CD14-positive monocyte (primary cell): ENCODE measurements around the gene MLYCD. TPM values are rescaled to one million over a fixed set of nuclear protein-coding genes. Genes with fewer than 3 reads are reported as not detected.

Experiments used
- DNase-seq, 3 donors: peaks; one replicate each; pipeline ENCODE4 v3.0.0-alpha.2; 2011 to 2022
- H2AFZ ChIP-seq: 2 replicates; pipeline ENCODE4 v1.6.0; 2012; ENCODE audit warnings: mild to moderate bottlenecking, low read depth, low read length, inconsistent platforms; ENCODE audit not compliant: insufficient read depth, poor library complexity, severe bottlenecking
- H3K27ac ChIP-seq, 2 donors: 1 replicate in 1 of 2; 2 replicates in 1 of 2; pipeline ENCODE4 v1.5.1; 2012 to 2013; ENCODE audit warnings: low read length in 2 of 2, control low read depth in 1 of 2, inconsistent platforms in 1 of 2, low read depth in 1 of 2, mild to moderate bottlenecking in 1 of 2
- H3K27me3 ChIP-seq, 2 donors: one replicate each; pipeline versions ENCODE4 v1.6.0 to v1.6.1; 2011 to 2013; ENCODE audit warnings: low read length in 2 of 2; ENCODE audit not compliant: control insufficient read depth in 2 of 2, insufficient read depth in 2 of 2
- H3K36me3 ChIP-seq, 2 donors: replicated peaks in 1 of 2; 1 replicate in 1 of 2; 2 replicates in 1 of 2; pipeline versions ENCODE4 v1.5.1 to v1.6.1; 2012 to 2013; ENCODE audit warnings: low read length in 2 of 2, control low read depth in 1 of 2, inconsistent platforms in 1 of 2, mild to moderate bottlenecking in 1 of 2; ENCODE audit not compliant: insufficient read depth in 2 of 2, control insufficient read depth in 1 of 2
- H3K4me1 ChIP-seq, 2 donors: 1 replicate in 1 of 2; 2 replicates in 1 of 2; pipeline versions ENCODE4 v1.5.1 to v1.6.1; 2012 to 2013; ENCODE audit warnings: low read length in 2 of 2, control low read depth in 1 of 2, inconsistent platforms in 1 of 2, mild to moderate bottlenecking in 1 of 2, moderate library complexity in 1 of 2; ENCODE audit not compliant: insufficient read depth in 2 of 2, control insufficient read depth in 1 of 2
- H3K4me2 ChIP-seq: replicated peaks from 2 replicates; pipeline ENCODE3; 2012; ENCODE audit warnings: low read length, moderate library complexity, mild to moderate bottlenecking; ENCODE audit not compliant: poor library complexity, severe bottlenecking; ENCODE audit errors: extremely low read depth
- H3K4me3 ChIP-seq, 3 experiments: fragments of 200-600 bp in 1 of 3; sonication (generic) in 1 of 3; replicated peaks in 1 of 3; 1 replicate in 2 of 3; 2 replicates in 1 of 3; pipeline ENCODE4 v1.5.1; 2011 to 2013; ENCODE audit warnings: low read length in 3 of 3, mild to moderate bottlenecking in 3 of 3, control low read depth in 2 of 3, low read depth in 2 of 3, inconsistent platforms in 1 of 3, moderate library complexity in 1 of 3
- H3K79me2 ChIP-seq: 2 replicates; pipeline ENCODE4 v1.6.0; 2012; ENCODE audit warnings: mild to moderate bottlenecking, control low read depth, inconsistent platforms, low read length, moderate library complexity; ENCODE audit not compliant: insufficient read depth
- H3K9ac ChIP-seq: 2 replicates; pipeline ENCODE4 v1.6.0; 2017; ENCODE audit warnings: low read length, mild to moderate bottlenecking; ENCODE audit not compliant: insufficient read depth, poor library complexity, severe bottlenecking
- H3K9me3 ChIP-seq, 2 donors: replicated peaks in 1 of 2; 1 replicate in 1 of 2; 2 replicates in 1 of 2; pipeline versions ENCODE4 v1.5.1 to v1.6.1; 2012 to 2013; ENCODE audit warnings: low read length in 2 of 2, control low read depth in 1 of 2; ENCODE audit not compliant: control insufficient read depth in 1 of 2, insufficient read depth in 1 of 2
- H4K20me1 ChIP-seq: 2 replicates; pipeline ENCODE4 v1.6.0; 2012; ENCODE audit warnings: mild to moderate bottlenecking, low read length, control low read depth, moderate library complexity; ENCODE audit not compliant: insufficient read depth
- H3K27ac Mint-ChIP-seq, 7 donors: one replicate each; pipeline ENCODE4 v1.8.0; 2020; ENCODE audit warnings: mild to moderate bottlenecking in 7 of 7, mixed read lengths in 7 of 7, moderate library complexity in 6 of 7, inconsistent platforms in 2 of 7
- H3K27me3 Mint-ChIP-seq, 3 donors: one replicate each; pipeline ENCODE4 v1.8.0; 2021 to 2022; ENCODE audit warnings: low read depth in 3 of 3, mild to moderate bottlenecking in 3 of 3, mixed read lengths in 3 of 3, moderate library complexity in 3 of 3, inconsistent platforms in 1 of 3
- H3K36me3 Mint-ChIP-seq, 2 donors: one replicate each; pipeline ENCODE4 v1.8.0; 2020; ENCODE audit warnings: mixed read lengths in 2 of 2, inconsistent platforms in 1 of 2, mild to moderate bottlenecking in 1 of 2
- H3K4me1 Mint-ChIP-seq: one replicate; pipeline ENCODE4 v1.8.0; 2020; ENCODE audit warnings: mild to moderate bottlenecking, mixed read lengths
- H3K4me3 Mint-ChIP-seq, 2 donors: one replicate each; pipeline ENCODE4 v1.8.0; 2020; ENCODE audit warnings: mild to moderate bottlenecking in 2 of 2, mixed read lengths in 2 of 2, moderate library complexity in 1 of 2
- H3K9me3 Mint-ChIP-seq, 7 donors: one replicate each; pipeline ENCODE4 v1.8.0; 2020 to 2022; ENCODE audit warnings: mixed read lengths in 7 of 7, mild to moderate bottlenecking in 6 of 7, moderate library complexity in 6 of 7, inconsistent platforms in 2 of 7
- CTCF ChIP-seq: fragments of 200-600 bp; IDR thresholded peaks from one replicate; pipeline ENCODE4 v1.8.0; 2022; ENCODE audit warnings: antibody characterized with exemption, mild to moderate bottlenecking
- WGBS: methylation state at CpG from one replicate; pipeline ENCODE4 v1.1.5; 2013; ENCODE audit warnings: missing lambda C conversion rate; ENCODE audit not compliant: insufficient coverage; 5-methylcytosine and 5-hydroxymethylcytosine counted together
- intact Hi-C, 2 donors: fragments of 100-400 bp; cut with micrococcal nuclease; formaldehyde crosslinking; loops; one replicate each; pipeline versions ENCODE4 v1.15.0 to v1.15.1; 2023
- polyA plus RNA-seq, 3 donors: library from polyadenylated mRNA; depleted of rRNA in 1 of 3; unstranded in 2 of 3; stranded (reverse) in 1 of 3; fragments of 300-500 nt in 2 of 3; fragments of >200 nt in 1 of 3; fragmentation: Illumina TruSeq in 2 of 3; gene quantifications; 1 replicate in 2 of 3; 2 replicates in 1 of 3; pipeline ENCODE4 v1.2.3, GENCODE V29; 2012 to 2021

The MLYCD gene
- polyA plus RNA-seq, 3 donors = 1.2 to 2.4 (median 1.3) TPM

GRCh38 chr16:83920894-83921491 lies 22.1 kb downstream of the MLYCD start:
- TF ChIP-seq CTCF = no peak
- H3K4me1 Mint-ChIP-seq = no peaks in the 10 kb centered on the region
- Histone ChIP-seq H3K4me3 (no peak overlapping the region), H3K27ac (no peak overlapping the region), H3K27me3 (no peaks in the 10 kb centered on the region), H3K79me2 (no peaks in the 10 kb centered on the region), H3K4me1 (no peaks in the 10 kb centered on the region), H3K4me2 (no peak overlapping the region), H3K9ac (no peak overlapping the region), H4K20me1 (no peaks in the 10 kb centered on the region), H3K36me3 (peaks cover 38 to 70% of the 10 kb centered on the region in 2 donors), H3K9me3 (no peaks in the 10 kb centered on the region), H2AFZ (no peak overlapping the region)
- H3K9me3 Mint-ChIP-seq = peaks cover 0 to 4% (median 2%) of the 10 kb centered on the region in 7 donors
- H3K36me3 Mint-ChIP-seq = peaks cover 55 to 73% of the 10 kb centered on the region in 2 donors
- no peak overlapping the region for H3K4me3 Mint-ChIP-seq
- intact Hi-C loops = no loop called here
- DNase-seq = no peak
- H3K27me3 Mint-ChIP-seq = no peaks in the 10 kb centered on the region
- peak overlapping the region in 1 of 7 donors; percentile 4 for H3K27ac Mint-ChIP-seq
- WGBS = 95% methylated on average over 1 of the region's 2 CpGs

DNA sequence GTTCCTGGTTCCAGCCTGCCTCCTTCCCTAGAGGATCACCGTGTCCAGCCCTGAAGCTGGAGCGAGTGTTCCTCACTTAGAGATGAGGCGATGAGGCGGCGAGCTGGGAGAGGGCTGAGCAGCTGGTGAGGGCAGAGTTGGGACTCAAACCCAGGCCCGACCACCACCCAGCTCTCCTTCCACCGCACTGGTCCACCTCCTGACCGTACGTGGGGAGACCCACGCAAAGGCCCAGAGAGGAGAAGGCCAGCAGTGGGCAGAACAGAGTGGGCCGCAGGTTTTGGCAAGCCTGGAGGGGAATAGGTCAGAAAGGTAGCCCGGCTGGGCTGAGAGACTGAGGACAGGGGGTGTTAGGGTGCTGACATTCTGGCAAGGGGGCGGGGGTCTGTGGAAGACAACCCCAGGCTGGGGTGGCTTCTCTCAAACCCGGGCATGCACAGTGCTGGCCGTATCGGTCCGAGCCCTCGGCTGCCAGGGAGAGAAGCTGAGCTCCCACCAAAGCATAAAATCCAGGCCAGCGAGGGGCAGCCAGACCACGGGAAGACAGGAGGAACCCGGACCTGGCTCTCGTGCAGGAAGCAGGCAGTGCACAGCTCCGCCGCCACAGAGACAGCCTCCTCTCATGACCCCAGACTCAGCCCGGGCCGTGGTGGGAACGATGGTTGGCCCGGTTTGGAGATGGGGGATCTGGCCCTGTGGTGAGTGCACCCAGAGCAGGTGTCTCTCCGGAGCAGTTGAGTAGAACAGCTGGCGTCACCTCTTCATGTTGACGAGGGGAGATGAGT lies 24.9 kb downstream of the MLYCD start:
- H3K4me3 Mint-ChIP-seq = no peak overlapping the region
- Histone ChIP-seq H3K27ac (no peak overlapping the region), H4K20me1 (no peaks in the 10 kb centered on the region), H3K27me3 (no peaks in the 10 kb centered on the region), H3K4me1 (no peaks in the 10 kb centered on the region), H3K9ac (no peak overlapping the region), H3K4me3 (no peak overlapping the region), H3K4me2 (no peak overlapping the region), H3K9me3 (no peaks in the 10 kb centered on the region), H3K79me2 (no peaks in the 10 kb centered on the region), H3K36me3 (peaks cover 18 to 47% of the 10 kb centered on the region in 2 donors), H2AFZ (no peak overlapping the region)
- peaks cover 0 to 2% (median 0%) of the 10 kb centered on the region in 7 donors for H3K9me3 Mint-ChIP-seq
- DNase-seq = no peak
- H3K36me3 Mint-ChIP-seq = peaks cover 31 to 51% of the 10 kb centered on the region in 2 donors
- intact Hi-C loops = no loop called here
- no peak for TF ChIP-seq CTCF
- WGBS = 95% methylated on average over 24 of the region's 31 CpGs
- H3K4me1 Mint-ChIP-seq = no peaks in the 10 kb centered on the region
- H3K27me3 Mint-ChIP-seq = no peaks in the 10 kb centered on the region
- H3K27ac Mint-ChIP-seq = peak overlapping the region in 1 of 7 donors; percentile 15
